GM12874 (cell line): ENCODE data around the gene ADGRD2.

ENCODE experiments used
- TF ChIP-seq, protein P1 (sequence below): IDR thresholded peaks from 2 replicates; pipeline ENCODE4 v1.5.1; 2011; ENCODE audit warnings: low read depth, mild to moderate bottlenecking, control low read depth, low read length, moderate library complexity; ENCODE audit not compliant: insufficient read depth

ADGRD2 gene

DNA sequence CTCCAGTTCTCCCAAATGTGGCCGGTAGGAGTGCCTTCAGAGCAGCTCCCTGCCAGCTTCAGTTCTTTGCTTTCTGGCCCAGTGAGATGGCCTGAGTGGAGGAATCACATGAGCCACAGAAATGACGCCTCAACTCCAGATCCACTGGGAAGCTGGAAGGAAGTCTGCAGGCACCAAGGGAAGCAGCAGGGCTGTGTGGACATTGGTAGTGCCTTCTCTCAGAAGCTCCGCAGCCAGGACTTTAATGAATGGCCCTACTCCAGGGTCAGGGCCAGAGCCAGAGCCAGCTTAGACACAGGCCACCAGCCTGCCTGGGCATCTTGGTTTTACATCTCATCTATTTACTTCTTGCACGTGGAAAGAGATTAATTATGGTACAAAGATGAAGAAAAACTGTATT is 23.0 kb upstream of the ADGRD2 start:
- TF ChIP-seq, protein P1, sequence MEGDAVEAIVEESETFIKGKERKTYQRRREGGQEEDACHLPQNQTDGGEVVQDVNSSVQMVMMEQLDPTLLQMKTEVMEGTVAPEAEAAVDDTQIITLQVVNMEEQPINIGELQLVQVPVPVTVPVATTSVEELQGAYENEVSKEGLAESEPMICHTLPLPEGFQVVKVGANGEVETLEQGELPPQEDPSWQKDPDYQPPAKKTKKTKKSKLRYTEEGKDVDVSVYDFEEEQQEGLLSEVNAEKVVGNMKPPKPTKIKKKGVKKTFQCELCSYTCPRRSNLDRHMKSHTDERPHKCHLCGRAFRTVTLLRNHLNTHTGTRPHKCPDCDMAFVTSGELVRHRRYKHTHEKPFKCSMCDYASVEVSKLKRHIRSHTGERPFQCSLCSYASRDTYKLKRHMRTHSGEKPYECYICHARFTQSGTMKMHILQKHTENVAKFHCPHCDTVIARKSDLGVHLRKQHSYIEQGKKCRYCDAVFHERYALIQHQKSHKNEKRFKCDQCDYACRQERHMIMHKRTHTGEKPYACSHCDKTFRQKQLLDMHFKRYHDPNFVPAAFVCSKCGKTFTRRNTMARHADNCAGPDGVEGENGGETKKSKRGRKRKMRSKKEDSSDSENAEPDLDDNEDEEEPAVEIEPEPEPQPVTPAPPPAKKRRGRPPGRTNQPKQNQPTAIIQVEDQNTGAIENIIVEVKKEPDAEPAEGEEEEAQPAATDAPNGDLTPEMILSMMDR, result no peak

DNA sequence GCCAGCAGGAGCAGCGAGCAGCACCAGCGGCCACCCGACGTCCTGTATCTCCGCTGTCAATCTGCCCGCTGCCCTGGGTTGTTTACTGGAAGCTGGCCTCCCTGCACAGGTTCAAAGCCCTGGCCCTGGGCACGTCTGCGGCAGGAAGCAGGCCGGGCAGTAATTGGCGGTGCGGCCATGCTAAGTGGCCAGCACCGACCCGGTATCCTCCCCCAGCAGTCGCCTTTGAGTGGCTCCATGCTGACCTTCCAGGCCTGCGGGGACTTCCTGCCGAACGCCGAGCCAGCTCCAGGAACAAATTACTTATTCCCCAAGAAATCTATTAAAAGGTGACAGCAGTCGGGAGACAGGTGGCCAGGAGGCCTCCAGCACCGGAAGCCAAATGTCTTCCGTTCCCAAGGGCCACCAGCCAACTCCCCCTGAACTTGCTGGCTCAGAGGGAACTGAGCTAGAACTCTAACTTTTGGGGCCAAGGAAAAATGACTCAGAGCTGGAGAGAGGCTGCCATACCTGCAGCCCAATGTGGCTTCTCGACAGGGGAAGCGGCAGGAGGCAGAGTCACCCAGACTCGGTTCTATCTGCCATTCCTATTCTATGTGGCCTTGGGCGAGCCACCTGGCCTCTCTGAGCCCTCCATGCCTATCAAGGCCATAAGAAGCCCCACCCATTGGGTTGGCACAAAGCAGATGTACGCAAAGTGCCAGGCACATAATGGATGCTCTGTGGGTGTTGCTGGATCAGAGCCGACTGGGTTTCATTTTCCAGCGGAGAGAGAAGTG is 21.3 kb upstream of the ADGRD2 start:
- TF ChIP-seq, protein P1, result no peak

DNA sequence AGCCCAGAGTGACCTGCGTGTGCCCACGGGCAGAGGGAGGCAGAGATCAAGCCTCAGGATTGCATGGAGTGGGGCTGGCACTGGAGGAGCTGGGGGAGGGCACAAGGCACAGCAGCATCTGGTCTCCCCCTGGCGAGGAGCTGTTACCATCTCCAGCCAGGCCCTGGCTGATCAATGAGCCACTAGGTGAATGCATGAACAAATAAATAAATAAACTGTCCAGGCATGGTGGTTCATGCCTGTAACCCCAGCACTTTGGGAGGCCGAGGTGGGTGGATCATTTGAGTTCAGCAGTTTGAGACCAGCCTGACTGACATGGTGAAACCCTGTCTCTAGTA is 20.8 kb upstream of the ADGRD2 start:
- TF ChIP-seq, protein P1, result no peak

DNA sequence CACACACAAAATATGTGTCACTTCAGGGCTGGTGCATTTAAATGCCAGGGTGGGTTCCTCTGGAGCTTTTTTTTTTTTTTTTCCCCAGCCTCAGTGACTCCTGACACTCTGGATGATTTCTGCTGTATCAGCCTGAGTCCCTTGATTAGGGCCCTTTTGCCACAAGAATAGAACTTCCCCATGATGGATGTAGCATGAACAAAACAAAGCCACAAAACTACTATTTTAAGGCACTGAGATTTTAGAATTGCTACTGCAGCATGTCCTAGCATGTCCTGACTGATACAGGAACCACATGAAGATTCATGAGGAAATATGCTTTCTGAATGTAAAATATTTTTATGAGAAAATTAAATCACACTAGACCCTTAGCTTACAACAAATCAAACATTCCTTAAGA is 13.9 kb upstream of the ADGRD2 start:
- TF ChIP-seq, protein P1, result no peak

DNA sequence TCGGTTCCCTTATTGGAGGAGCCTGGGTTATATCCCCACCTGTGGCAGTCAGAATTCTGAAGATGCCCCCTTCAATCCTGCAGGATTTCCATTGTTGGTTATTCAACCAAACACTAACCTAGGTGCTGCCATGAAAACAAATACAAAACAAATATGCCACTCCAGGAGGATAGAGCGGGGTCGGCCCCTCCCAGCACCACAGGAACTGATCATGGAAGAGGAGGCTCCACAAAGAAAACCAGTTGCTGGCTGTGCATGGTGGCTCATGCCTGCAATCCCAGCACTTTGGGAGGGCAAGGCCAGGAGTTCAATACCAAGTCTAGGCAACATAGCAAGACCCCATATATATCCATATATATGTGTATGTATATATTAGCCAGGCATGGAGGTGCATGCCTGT is 13.2 kb upstream of the ADGRD2 start:
- TF ChIP-seq, protein P1, result no peak

DNA sequence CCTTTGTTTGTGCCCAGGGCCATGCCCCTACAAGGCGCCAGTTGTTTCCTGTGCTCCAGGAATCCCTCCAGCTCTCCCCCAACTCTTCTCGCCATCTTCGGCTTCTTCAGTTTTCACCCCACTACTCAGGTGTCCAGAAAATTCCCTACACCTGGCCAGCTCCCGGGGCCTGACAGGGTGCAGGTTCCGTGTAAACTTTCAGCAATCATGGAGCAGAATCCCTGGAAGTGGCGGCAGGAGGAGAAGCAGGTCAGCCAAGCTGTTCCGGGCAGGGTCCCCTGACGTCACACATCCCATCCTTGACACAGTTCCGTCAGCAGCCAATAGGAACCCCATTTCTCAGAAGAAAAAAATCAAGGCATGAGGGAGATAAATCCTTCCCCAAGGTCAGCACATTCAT is 12.2 kb upstream of the ADGRD2 start:
- TF ChIP-seq, protein P1, result no peak

DNA sequence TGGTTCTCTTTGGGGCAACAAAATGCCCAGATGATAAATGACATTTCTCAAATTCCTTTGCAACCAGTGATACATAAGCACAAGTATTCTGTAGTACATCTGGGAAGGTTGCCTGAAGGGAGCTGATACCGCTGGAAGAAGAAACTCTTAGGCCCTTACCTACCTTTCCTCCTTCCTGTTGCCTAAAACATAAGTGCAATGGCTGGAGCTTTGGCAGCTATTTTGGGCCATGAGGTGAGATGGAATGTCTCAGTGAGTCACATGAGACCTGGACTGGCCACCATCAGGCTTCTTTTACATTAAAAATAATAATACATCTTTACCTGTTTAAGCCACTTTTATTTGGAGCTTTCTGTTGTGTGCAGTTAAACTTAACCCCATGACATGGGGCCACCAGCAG is 11.2 kb upstream of the ADGRD2 start:
- TF ChIP-seq, protein P1, result no peak
